ENCODE results near the gene IQGAP2.

- TF ChIP-seq CTCF (IDR thresholded peaks at IDR 0.05) (no peak), POLR2A (IDR thresholded peaks at IDR 0.05) (no peak)
Observed at GRCh38 chr5:76547891-76548524, 144.9 kb downstream of the IQGAP2 start.

Data from testis (tissue), 2 donors.